ENCODE measurements around the gene SYTL2. TPM values are rescaled to one million over a fixed set of nuclear protein-coding genes. Genes with fewer than 3 reads are reported as not detected.

The SYTL2 gene
- polyA plus RNA-seq, 1 of the 3 experiments (the other 2 are of a cell fraction) = 36.0 TPM

- no peaks in the 10 kb centered on the region for H3K36me3 ChIP-seq (replicated peaks in 1 of 2; ENCODE audit: control insufficient read depth in 1 of 2, insufficient read depth in 2 of 2, low read length in 1 of 2)
- no peak overlapping the region for H3K4me2 ChIP-seq
- ChIA-PET CTCF (no interaction called here), POLR2A (no interaction called here)
- no peaks in the 10 kb centered on the region for H3K79me2 ChIP-seq (ENCODE audit: insufficient read depth)
- no peaks in the 10 kb centered on the region for H3F3A ChIP-seq (replicated peaks; ENCODE audit: insufficient read depth)
- H3K9ac ChIP-seq = no peak overlapping the region
- no peaks in the 10 kb centered on the region for H4K20me1 ChIP-seq (ENCODE audit: insufficient read depth)
- no peak for DNase-seq
- no peak overlapping the region for H2AFZ ChIP-seq (ENCODE audit: low read depth)
- H3K9me2 ChIP-seq = no peaks in the 10 kb centered on the region
- no peaks in the 10 kb centered on the region for H3K9me3 ChIP-seq
- H3K27ac ChIP-seq (ENCODE audit: low read depth in 2 of 2, low read length in 1 of 2) = no peak overlapping the region
- no peak for TF ChIP-seq CTCF (IDR thresholded peaks at IDR 0.05)
- TF ChIP-seq FOSL2 (IDR thresholded peaks at IDR 0.05; ENCODE audit: borderline replicate concordance, low read depth) = no peak
- no peak for TF ChIP-seq RAD21 (IDR thresholded peaks at IDR 0.05; ENCODE audit: low read length)
- no peak for TF ChIP-seq NRF1 (IDR thresholded peaks at IDR 0.05; ENCODE audit: low read depth, low read length)
- no peak for TF ChIP-seq NFIC (IDR thresholded peaks at IDR 0.05; ENCODE audit: borderline replicate concordance)
- TF ChIP-seq SMC3 (IDR thresholded peaks at IDR 0.05; ENCODE audit: low read depth, low read length) = no peak
- no peak for TF ChIP-seq RFX5 (IDR thresholded peaks at IDR 0.05; ENCODE audit: low read length)
- TF ChIP-seq RXRA (IDR thresholded peaks at IDR 0.05; ENCODE audit: borderline replicate concordance, low read depth) = no peak
- no peak for TF ChIP-seq REST (IDR thresholded peaks at IDR 0.05; ENCODE audit: low read depth, low read length)
- no peak overlapping the region for H3K4me3 ChIP-seq (ENCODE audit: low read depth in 2 of 2, low read length in 1 of 2)
- H3K27me3 ChIP-seq (ENCODE audit: insufficient read depth) = no peaks in the 10 kb centered on the region
- H3K4me1 ChIP-seq (ENCODE audit: control insufficient read depth in 1 of 2, insufficient read depth in 2 of 2, low read depth in 1 of 2, low read length in 1 of 2) = no peaks in the 10 kb centered on the region
- 42% methylated on average over 3 of the region's 3 CpGs for WGBS (ENCODE audit: low lambda C conversion rate)
Observed at GRCh38 chr11:85745626-85746025, 65.3 kb downstream of the SYTL2 start.

GRCh38 chr11:85742873-85743275, 68.1 kb downstream of the SYTL2 start:
- Histone ChIP-seq H3F3A (replicated peaks; ENCODE audit: insufficient read depth) (no peaks in the 10 kb centered on the region), H3K9ac (no peak overlapping the region), H3K27me3 (ENCODE audit: insufficient read depth) (no peaks in the 10 kb centered on the region), H4K20me1 (ENCODE audit: insufficient read depth) (no peaks in the 10 kb centered on the region), H3K79me2 (ENCODE audit: insufficient read depth) (no peaks in the 10 kb centered on the region), H3K4me2 (no peak overlapping the region), H2AFZ (ENCODE audit: low read depth) (no peak overlapping the region), H3K4me1 (ENCODE audit: control insufficient read depth in 1 of 2, insufficient read depth in 2 of 2, low read depth in 1 of 2, low read length in 1 of 2) (no peaks in the 10 kb centered on the region), H3K4me3 (ENCODE audit: low read depth in 2 of 2, low read length in 1 of 2) (no peak overlapping the region), H3K9me2 (no peaks in the 10 kb centered on the region), H3K9me3 (no peaks in the 10 kb centered on the region), H3K36me3 (replicated peaks in 1 of 2; ENCODE audit: control insufficient read depth in 1 of 2, insufficient read depth in 2 of 2, low read length in 1 of 2) (no peaks in the 10 kb centered on the region), H3K27ac (ENCODE audit: low read depth in 2 of 2, low read length in 1 of 2) (no peak overlapping the region)
- ChIA-PET POLR2A (no interaction called here), CTCF (no interaction called here)
- no peak for TF ChIP-seq MXI1 (IDR thresholded peaks at IDR 0.05; ENCODE audit: low read depth, low read length)
- no peak for DNase-seq
- 7% methylated on average over 1 of the region's 1 CpG for whole genome bisulfite sequencing (ENCODE audit: low lambda C conversion rate)

All from SK-N-SH (cell line).